Mesothelial cell of epicardium (in vitro differentiated cells): ENCODE data around the gene NCAPH2. TPM values are rescaled to one million over a fixed set of nuclear protein-coding genes. Genes with fewer than 3 reads are reported as not detected.

Experiments
- DNase-seq, 2 experiments: peaks; one replicate each; pipeline ENCODE4 v3.0.0; 2021; ENCODE audit warnings: low spot score in 2 of 2; ENCODE audit not compliant: unreplicated experiment in 2 of 2
- H3K27ac Mint-ChIP-seq: 2 replicates; pipeline ENCODE4 v1.8.0; 2021; ENCODE audit warnings: mixed read lengths
- H3K27me3 Mint-ChIP-seq: 2 replicates; pipeline ENCODE4 v1.8.0; 2021; ENCODE audit warnings: low read depth, mixed read lengths
- H3K36me3 Mint-ChIP-seq: 2 replicates; pipeline ENCODE4 v1.8.0; 2021; ENCODE audit warnings: mixed read lengths
- H3K4me1 Mint-ChIP-seq: 2 replicates; pipeline ENCODE4 v1.8.0; 2021; ENCODE audit warnings: mixed read lengths
- H3K4me3 Mint-ChIP-seq: 2 replicates; pipeline ENCODE4 v1.8.0; 2021; ENCODE audit warnings: mild to moderate bottlenecking, moderate library complexity, mixed read lengths
- H3K9me3 Mint-ChIP-seq: 2 replicates; pipeline ENCODE4 v1.8.0; 2021; ENCODE audit warnings: mixed read lengths
- total RNA-seq: library from RNA; stranded (reverse); gene quantifications from 3 replicates; pipeline ENCODE4 v1.2.1, GENCODE V29; 2021
- TF ChIP-seq, protein P1 (sequence below): fragments of 200-600 bp; sonication (generic); IDR thresholded peaks from one replicate; pipeline ENCODE4 v1.5.0; 2021; ENCODE audit warnings: antibody characterized with exemption; ENCODE audit not compliant: unreplicated experiment

The NCAPH2 gene
- total RNA-seq, 1 donor from 2014 or later, result 60.3 TPM

GRCh38 chr22:50553310-50553709 lies 45.3 kb downstream of the NCAPH2 start:
- TF ChIP-seq, protein P1, sequence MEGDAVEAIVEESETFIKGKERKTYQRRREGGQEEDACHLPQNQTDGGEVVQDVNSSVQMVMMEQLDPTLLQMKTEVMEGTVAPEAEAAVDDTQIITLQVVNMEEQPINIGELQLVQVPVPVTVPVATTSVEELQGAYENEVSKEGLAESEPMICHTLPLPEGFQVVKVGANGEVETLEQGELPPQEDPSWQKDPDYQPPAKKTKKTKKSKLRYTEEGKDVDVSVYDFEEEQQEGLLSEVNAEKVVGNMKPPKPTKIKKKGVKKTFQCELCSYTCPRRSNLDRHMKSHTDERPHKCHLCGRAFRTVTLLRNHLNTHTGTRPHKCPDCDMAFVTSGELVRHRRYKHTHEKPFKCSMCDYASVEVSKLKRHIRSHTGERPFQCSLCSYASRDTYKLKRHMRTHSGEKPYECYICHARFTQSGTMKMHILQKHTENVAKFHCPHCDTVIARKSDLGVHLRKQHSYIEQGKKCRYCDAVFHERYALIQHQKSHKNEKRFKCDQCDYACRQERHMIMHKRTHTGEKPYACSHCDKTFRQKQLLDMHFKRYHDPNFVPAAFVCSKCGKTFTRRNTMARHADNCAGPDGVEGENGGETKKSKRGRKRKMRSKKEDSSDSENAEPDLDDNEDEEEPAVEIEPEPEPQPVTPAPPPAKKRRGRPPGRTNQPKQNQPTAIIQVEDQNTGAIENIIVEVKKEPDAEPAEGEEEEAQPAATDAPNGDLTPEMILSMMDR, result no peak
- Mint-ChIP-seq H3K27ac (no peak overlapping the region), H3K9me3 (no peaks in the 10 kb centered on the region), H3K4me1 (peaks cover 2% of the 10 kb centered on the region), H3K4me3 (no peak overlapping the region), H3K27me3 (peaks cover 3% of the 10 kb centered on the region), H3K36me3 (no peaks in the 10 kb centered on the region)
- DNase-seq, result no peak

DNA sequence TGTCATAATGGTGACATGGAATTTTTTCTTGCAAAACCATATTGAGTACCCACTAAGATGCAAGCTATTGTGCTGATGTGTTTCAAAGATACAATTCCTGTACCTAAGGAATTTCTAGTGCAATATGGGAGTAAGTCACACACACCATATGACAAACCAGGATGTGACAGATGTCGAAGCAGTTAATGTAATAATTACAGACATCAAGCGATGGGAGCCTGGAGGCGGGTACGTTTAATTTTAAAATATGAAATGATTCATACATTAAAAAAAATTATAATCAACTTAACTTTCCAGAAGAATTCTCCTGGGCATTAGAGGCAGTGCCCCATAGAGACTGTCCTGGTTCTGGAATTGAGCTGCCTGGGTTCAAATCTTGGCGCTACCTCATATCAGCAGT lies 48.7 kb downstream of the NCAPH2 start:
- H3K36me3 Mint-ChIP-seq, result no peaks in the 10 kb centered on the region
- H3K27ac Mint-ChIP-seq, result no peak overlapping the region
- H3K9me3 Mint-ChIP-seq, result no peaks in the 10 kb centered on the region
- peaks cover 8% of the 10 kb centered on the region for H3K27me3 Mint-ChIP-seq
- H3K4me1 Mint-ChIP-seq, result peaks cover 2% of the 10 kb centered on the region
- no peak for DNase-seq
- H3K4me3 Mint-ChIP-seq, result no peak overlapping the region
- TF ChIP-seq, protein P1, result no peak

GRCh38 chr22:50560034-50560433 lies 52.0 kb downstream of the NCAPH2 start:
- no peak overlapping the region for H3K27ac Mint-ChIP-seq
- H3K4me3 Mint-ChIP-seq, result no peak overlapping the region
- peaks cover 12% of the 10 kb centered on the region for H3K4me1 Mint-ChIP-seq
- peaks cover 8% of the 10 kb centered on the region for H3K27me3 Mint-ChIP-seq
- DNase-seq, result no peak
- no peaks in the 10 kb centered on the region for H3K36me3 Mint-ChIP-seq
- H3K9me3 Mint-ChIP-seq, result no peaks in the 10 kb centered on the region
- TF ChIP-seq, protein P1, result no peak

DNA sequence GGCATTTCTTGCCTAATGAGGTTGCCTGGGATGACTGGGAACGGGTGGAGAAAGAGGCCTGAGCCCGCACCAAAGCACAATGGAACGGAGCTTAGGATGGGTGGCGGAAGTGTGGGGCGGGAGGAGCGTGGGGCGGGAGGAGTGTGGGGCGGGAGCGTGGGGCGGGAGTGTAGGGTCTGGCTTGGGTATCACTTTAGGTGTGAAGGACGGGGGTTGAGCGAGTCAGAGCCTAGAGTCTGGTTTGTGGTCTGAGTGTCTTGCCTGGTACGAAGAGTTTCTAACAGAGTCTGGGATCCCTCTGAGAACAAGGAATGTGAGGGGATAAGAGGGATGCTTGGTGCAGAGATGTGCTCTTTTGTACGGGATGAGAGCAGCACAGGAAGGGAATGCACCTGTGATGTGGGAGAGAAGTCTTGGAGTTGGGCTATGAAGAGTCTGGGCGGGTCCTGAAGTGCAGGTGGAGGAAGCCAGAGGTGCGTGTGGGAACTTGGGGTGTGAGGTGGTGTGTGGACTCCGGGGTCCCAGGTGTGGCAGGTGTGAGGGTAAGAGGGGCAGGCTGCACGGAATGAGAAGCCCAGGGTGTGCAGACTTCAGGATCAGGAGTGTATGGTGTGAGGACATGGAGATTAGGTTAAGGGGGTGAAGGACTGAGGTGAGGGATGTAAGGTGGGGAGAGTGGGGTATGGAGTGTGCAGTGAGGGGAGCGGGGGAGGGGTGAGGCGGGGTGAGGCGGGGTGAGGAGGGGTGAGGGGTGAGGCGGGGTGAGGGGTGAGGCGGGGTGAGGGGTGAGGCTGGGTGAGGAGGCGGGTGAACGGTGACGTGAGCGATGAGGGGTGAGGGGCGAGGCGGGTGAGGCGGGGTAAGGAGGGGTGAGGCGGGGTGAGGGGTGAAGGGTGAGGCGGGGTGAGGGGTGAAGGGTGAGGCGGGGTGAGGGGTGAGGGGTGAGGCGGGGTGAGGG lies 53.7 kb downstream of the NCAPH2 start:
- DNase-seq, result no peak
- TF ChIP-seq, protein P1, result no peak
- H3K36me3 Mint-ChIP-seq, result no peaks in the 10 kb centered on the region
- no peaks in the 10 kb centered on the region for H3K9me3 Mint-ChIP-seq
- peaks cover 12% of the 10 kb centered on the region for H3K4me1 Mint-ChIP-seq
- peaks cover 5% of the 10 kb centered on the region for H3K27me3 Mint-ChIP-seq
- peak overlapping the region; percentile 62 for H3K4me3 Mint-ChIP-seq
- peak overlapping the region; percentile 26 for H3K27ac Mint-ChIP-seq

GRCh38 chr22:50562523-50563412 lies 54.7 kb downstream of the NCAPH2 start, which contains the start of gene SYCE3:
Gene SYCE3, minus strand, starts transcription at chr22:50562919. Its CDS starts 6,514 bp downstream, at chr22:50556405.
- Mint-ChIP-seq H3K4me3 (peak within 1 kb of the TSS; percentile 87), H3K27me3 (peaks cover 5% of the 10 kb centered on the region), H3K9me3 (no peaks in the 10 kb centered on the region), H3K27ac (peak within 1 kb of the TSS; percentile 74), H3K4me1 (peaks cover 12% of the 10 kb centered on the region), H3K36me3 (peaks cover 3% of the 10 kb centered on the region)
- TF ChIP-seq, protein P1, result peak; percentile 94
- DNase-seq, result peak; percentile 97 to 98
